Caco-2 (cell line): ENCODE measurements around the gene SSR3. TPM values are rescaled to one million over a fixed set of nuclear protein-coding genes. Genes with fewer than 3 reads are reported as not detected.

Source experiments
- BruUV-seq: library from RNA; stranded (reverse); fragments of 400-500 nt; replicated peaks from 2 replicates; lab custom pipeline; 2021; lab: Mats Ljungman, UMichigan
- CTCF ChIA-PET: fragments of 300-600 bp; sonication (Branson Sonifier 250); formaldehyde crosslinking; loops from one replicate; lab custom pipeline; 2022; ENCODE audit warnings: antibody characterized with exemption; lab: Charles Lee
- POLR2A ChIA-PET: fragments of 300-600 bp; sonication (Branson Sonifier 250); formaldehyde crosslinking; loops from one replicate; lab custom pipeline; 2022; ENCODE audit warnings: antibody characterized with exemption; lab: Charles Lee
- DNase-seq, 2 experiments: peaks; one replicate each; pipeline versions ENCODE4 v3.0.0 to v3.0.0-alpha.2; 2020 to 2022
- H3K27me3 ChIP-seq: replicated peaks from 2 replicates; pipeline ENCODE4 v1.6.0; 2011; ENCODE audit warnings: low read length; ENCODE audit not compliant: control insufficient read depth, insufficient read depth
- H3K36me3 ChIP-seq: 2 replicates; pipeline ENCODE4 v1.5.1; 2011; ENCODE audit warnings: low read length; ENCODE audit not compliant: control insufficient read depth, insufficient read depth
- H3K4me1 ChIP-seq: fragments of 250-450 bp; sonication (Bioruptor Pico); 2 replicates; pipeline ENCODE4 v1.5.1; 2020; ENCODE audit warnings: mild to moderate bottlenecking
- H3K4me3 ChIP-seq: 2 replicates; pipeline ENCODE4 v1.5.1; 2011; ENCODE audit warnings: low read depth, mild to moderate bottlenecking, control low read depth, low read length
- H3K9me3 ChIP-seq: fragments of 250-450 bp; sonication (Bioruptor Pico); 2 replicates; pipeline ENCODE4 v1.5.1; 2020; ENCODE audit warnings: mild to moderate bottlenecking, moderate library complexity
- H3K27ac Mint-ChIP-seq: one replicate; pipeline ENCODE4 v1.8.0; 2022; ENCODE audit warnings: mixed read lengths; ENCODE audit not compliant: unreplicated experiment
- H3K27me3 Mint-ChIP-seq: one replicate; pipeline ENCODE4 v1.8.0; 2022; ENCODE audit warnings: mixed read lengths; ENCODE audit not compliant: insufficient read depth, unreplicated experiment
- H3K36me3 Mint-ChIP-seq: one replicate; pipeline ENCODE4 v1.8.0; 2022; ENCODE audit warnings: mild to moderate bottlenecking, mixed read lengths; ENCODE audit not compliant: insufficient read depth, unreplicated experiment
- H3K4me1 Mint-ChIP-seq: one replicate; pipeline ENCODE4 v1.8.0; 2022; ENCODE audit warnings: low read depth, mixed read lengths; ENCODE audit not compliant: unreplicated experiment
- H3K4me3 Mint-ChIP-seq: one replicate; pipeline ENCODE4 v1.8.0; 2022; ENCODE audit warnings: mild to moderate bottlenecking, moderate library complexity, mixed read lengths; ENCODE audit not compliant: unreplicated experiment
- H3K9me3 Mint-ChIP-seq: one replicate; pipeline ENCODE4 v1.8.0; 2022; ENCODE audit warnings: mixed read lengths; ENCODE audit not compliant: unreplicated experiment
- intact Hi-C: fragments of 100-400 bp; cut with micrococcal nuclease; formaldehyde crosslinking; loops from one replicate; pipeline ENCODE4 v1.10.0; 2022; ENCODE audit not compliant: unreplicated experiment
- total RNA-seq: library from RNA; stranded (reverse); gene quantifications from 2 replicates; pipeline ENCODE4 v1.2.3, GENCODE V29; 2022
- TF ChIP-seq, protein P1 (sequence below), 2 experiments: fragments of 200-600 bp in 1 of 2; IDR thresholded peaks; 1 replicate in 1 of 2; 2 replicates in 1 of 2; pipeline versions ENCODE4 v1.5.1 to v1.8.0; 2011 to 2022; ENCODE audit warnings: antibody characterized with exemption in 1 of 2, control low read depth in 1 of 2, inconsistent platforms in 1 of 2, low read depth in 1 of 2, low read length in 1 of 2, mild to moderate bottlenecking in 1 of 2, moderate library complexity in 1 of 2; ENCODE audit not compliant: insufficient read depth in 1 of 2, severe bottlenecking in 1 of 2, unreplicated experiment in 1 of 2

Gene SSR3
- total RNA-seq, 1 experiment from 2014 or later, result 186 TPM

- Mint-ChIP-seq H3K9me3 (no peaks in the 10 kb centered on the region), H3K27me3 (no peaks in the 10 kb centered on the region), H3K36me3 (peaks cover 68% of the 10 kb centered on the region), H3K4me3 (no peak overlapping the region), H3K27ac (no peak overlapping the region), H3K4me1 (peaks cover 22% of the 10 kb centered on the region)
- Histone ChIP-seq H3K4me3 (no peak overlapping the region), H3K4me1 (peaks cover 19% of the 10 kb centered on the region; the same call in 1 of the 2 replicates), H3K36me3 (no peaks in the 10 kb centered on the region; the same call in 1 of the 2 replicates), H3K27me3 (no peaks in the 10 kb centered on the region), H3K9me3 (no peaks in the 10 kb centered on the region)
- DNase-seq, result no peak
- ChIA-PET POLR2A (interaction anchor here (0.5 kb wide), 1 partner anchor 17 kb away, joined by 3 read pairs; no protein-coding TSS in a partner anchor), CTCF (no interaction called here)
- TF ChIP-seq, protein P1, sequence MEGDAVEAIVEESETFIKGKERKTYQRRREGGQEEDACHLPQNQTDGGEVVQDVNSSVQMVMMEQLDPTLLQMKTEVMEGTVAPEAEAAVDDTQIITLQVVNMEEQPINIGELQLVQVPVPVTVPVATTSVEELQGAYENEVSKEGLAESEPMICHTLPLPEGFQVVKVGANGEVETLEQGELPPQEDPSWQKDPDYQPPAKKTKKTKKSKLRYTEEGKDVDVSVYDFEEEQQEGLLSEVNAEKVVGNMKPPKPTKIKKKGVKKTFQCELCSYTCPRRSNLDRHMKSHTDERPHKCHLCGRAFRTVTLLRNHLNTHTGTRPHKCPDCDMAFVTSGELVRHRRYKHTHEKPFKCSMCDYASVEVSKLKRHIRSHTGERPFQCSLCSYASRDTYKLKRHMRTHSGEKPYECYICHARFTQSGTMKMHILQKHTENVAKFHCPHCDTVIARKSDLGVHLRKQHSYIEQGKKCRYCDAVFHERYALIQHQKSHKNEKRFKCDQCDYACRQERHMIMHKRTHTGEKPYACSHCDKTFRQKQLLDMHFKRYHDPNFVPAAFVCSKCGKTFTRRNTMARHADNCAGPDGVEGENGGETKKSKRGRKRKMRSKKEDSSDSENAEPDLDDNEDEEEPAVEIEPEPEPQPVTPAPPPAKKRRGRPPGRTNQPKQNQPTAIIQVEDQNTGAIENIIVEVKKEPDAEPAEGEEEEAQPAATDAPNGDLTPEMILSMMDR (IDR thresholded peaks at IDR 0.05; ENCODE audit: insufficient read depth in 1 of 2, low read depth in 1 of 2, low read length in 1 of 2, severe bottlenecking in 1 of 2, unreplicated experiment in 1 of 2), result no peak
- no TSS peak for BruUV-seq
- intact Hi-C loops, result no loop called here
Observed at GRCh38 chr3:156551746-156552145, 3.2 kb downstream of the SSR3 start.

- Mint-ChIP-seq H3K9me3 (no peaks in the 10 kb centered on the region), H3K4me3 (no peak overlapping the region), H3K27ac (no peak overlapping the region), H3K36me3 (peaks cover 73% of the 10 kb centered on the region), H3K27me3 (no peaks in the 10 kb centered on the region), H3K4me1 (peaks cover 21% of the 10 kb centered on the region)
- Histone ChIP-seq H3K9me3 (no peaks in the 10 kb centered on the region), H3K4me1 (peaks cover 18% of the 10 kb centered on the region; the same call in 1 of the 2 replicates), H3K27me3 (no peaks in the 10 kb centered on the region), H3K36me3 (no peaks in the 10 kb centered on the region; the same call in none of the 2 replicates), H3K4me3 (no peak overlapping the region)
- no TSS peak for BruUV-seq
- POLR2A ChIA-PET, result interaction anchor here (0.5 to 0.6 kb wide), 2 partner anchors 16 to 490 kb away, joined by 3 to 10 read pairs; no protein-coding TSS in a partner anchor
- CTCF ChIA-PET, result no interaction called here
- TF ChIP-seq, protein P1 (IDR thresholded peaks at IDR 0.05; ENCODE audit: insufficient read depth in 1 of 2, low read depth in 1 of 2, low read length in 1 of 2, severe bottlenecking in 1 of 2, unreplicated experiment in 1 of 2), result no peak
- no peak for DNase-seq
- intact Hi-C loops, result no loop called here
Observed at GRCh38 chr3:156551261-156551660, 3.7 kb downstream of the SSR3 start.

GRCh38 chr3:156548902-156549301, 6.0 kb downstream of the SSR3 start:
- no peaks in the 10 kb centered on the region for H3K27me3 ChIP-seq
- peaks cover 12% of the 10 kb centered on the region; the same call in 1 of the 2 replicates for H3K4me1 ChIP-seq
- BruUV-seq, result no TSS peak
- H3K4me3 Mint-ChIP-seq, result no peak overlapping the region
- no peak overlapping the region for H3K4me3 ChIP-seq
- ChIA-PET POLR2A (no interaction called here), CTCF (no interaction called here)
- no peak overlapping the region for H3K27ac Mint-ChIP-seq
- TF ChIP-seq, protein P1 (IDR thresholded peaks at IDR 0.05; ENCODE audit: insufficient read depth in 1 of 2, low read depth in 1 of 2, low read length in 1 of 2, severe bottlenecking in 1 of 2, unreplicated experiment in 1 of 2), result no peak
- H3K9me3 Mint-ChIP-seq, result no peaks in the 10 kb centered on the region
- H3K36me3 Mint-ChIP-seq, result peaks cover 78% of the 10 kb centered on the region
- no peak for DNase-seq
- no peaks in the 10 kb centered on the region for H3K27me3 Mint-ChIP-seq
- no peaks in the 10 kb centered on the region; the same call in none of the 2 replicates for H3K36me3 ChIP-seq
- H3K4me1 Mint-ChIP-seq, result peaks cover 15% of the 10 kb centered on the region
- intact Hi-C loops, result no loop called here
- H3K9me3 ChIP-seq, result no peaks in the 10 kb centered on the region
